Mesodermal cell (in vitro differentiated cells): ENCODE results near the gene IFNG.

Experiments
- H3K27ac ChIP-seq: 2 replicates; pipeline ENCODE4 v1.7.0; 2013; ENCODE audit warnings: mild to moderate bottlenecking, low read depth, low read length, moderate library complexity; ENCODE audit not compliant: severe bottlenecking
- H3K36me3 ChIP-seq: 2 replicates; pipeline ENCODE4 v1.7.1; 2013; ENCODE audit warnings: mild to moderate bottlenecking, low read length, moderate library complexity; ENCODE audit not compliant: control insufficient read depth, insufficient read depth
- H3K4me1 ChIP-seq: one replicate; pipeline ENCODE4 v1.7.1; 2013; ENCODE audit warnings: mild to moderate bottlenecking, low read length; ENCODE audit not compliant: insufficient read depth, control insufficient read depth, poor library complexity, severe bottlenecking
- H3K4me3 ChIP-seq: 2 replicates; pipeline ENCODE4 v1.7.0; 2013; ENCODE audit warnings: low read length, control low read depth, mild to moderate bottlenecking; ENCODE audit not compliant: insufficient read depth, poor library complexity, severe bottlenecking; ENCODE audit errors: extremely low read depth
- H3K9me3 ChIP-seq: 2 replicates; pipeline ENCODE4 v1.7.1; 2013; ENCODE audit warnings: mild to moderate bottlenecking, low read length, moderate library complexity; ENCODE audit not compliant: control insufficient read depth
- WGBS, 2 experiments: methylation state at CpG; one replicate each; pipeline ENCODE4 v1.1.5; 2013; ENCODE audit warnings: missing lambda C conversion rate in 2 of 2; ENCODE audit not compliant: insufficient coverage in 2 of 2; 5-methylcytosine and 5-hydroxymethylcytosine counted together

IFNG gene

GRCh38 chr12:68166317-68166831, 6.8 kb upstream of the IFNG start:
- WGBS, 2 experiments, result 100% methylated on average over 1 of the region's 5 CpGs; no CpG with 5 or more reads in 1 of the 2 experiments
- no peak overlapping the region for H3K27ac ChIP-seq
- peaks cover 6% of the 10 kb centered on the region for H3K4me1 ChIP-seq
- H3K36me3 ChIP-seq, result no peaks in the 10 kb centered on the region
- no peaks in the 10 kb centered on the region for H3K9me3 ChIP-seq
- H3K4me3 ChIP-seq, result no peak overlapping the region

- Histone ChIP-seq H3K9me3 (no peaks in the 10 kb centered on the region), H3K4me1 (peaks cover 6% of the 10 kb centered on the region), H3K36me3 (no peaks in the 10 kb centered on the region), H3K27ac (no peak overlapping the region), H3K4me3 (no peak overlapping the region)
- WGBS, 2 experiments, result 97 to 100% methylated on average over 4 of the region's 4 CpGs
These were observed 4.1 kb upstream of the IFNG start for GRCh38 chr12:68163560-68164081.

- Histone ChIP-seq H3K36me3 (no peaks in the 10 kb centered on the region), H3K4me1 (peaks cover 6% of the 10 kb centered on the region), H3K9me3 (no peaks in the 10 kb centered on the region), H3K27ac (no peak overlapping the region), H3K4me3 (no peak overlapping the region)
- WGBS, 2 experiments, result 76 to 100% methylated on average over 2 of the region's 2 CpGs
These were observed 2.8 kb upstream of the IFNG start for GRCh38 chr12:68162374-68162773.

- WGBS, 2 experiments, result no CpG with 5 or more reads among the region's 2 CpGs
- H3K9me3 ChIP-seq, result no peaks in the 10 kb centered on the region
- no peak overlapping the region for H3K4me3 ChIP-seq
- no peaks in the 10 kb centered on the region for H3K36me3 ChIP-seq
- no peak overlapping the region for H3K27ac ChIP-seq
- peaks cover 6% of the 10 kb centered on the region for H3K4me1 ChIP-seq
These were observed 1.1 kb downstream of the IFNG start for GRCh38 chr12:68158432-68158831.

- Histone ChIP-seq H3K9me3 (no peaks in the 10 kb centered on the region), H3K4me3 (no peak overlapping the region), H3K4me1 (peaks cover 2% of the 10 kb centered on the region), H3K36me3 (no peaks in the 10 kb centered on the region), H3K27ac (no peak overlapping the region)
- WGBS, 2 experiments, result 0 to 67% methylated on average over 1 to 3 of the region's 4 CpGs
These were observed 2.2 kb downstream of the IFNG start for GRCh38 chr12:68157380-68157779.

GRCh38 chr12:68156636-68157035, 2.9 kb downstream of the IFNG start:
- WGBS, 2 experiments, result 60% methylated on average over 1 of the region's 1 CpG; no CpG with 5 or more reads in 1 of the 2 experiments
- Histone ChIP-seq H3K4me3 (no peak overlapping the region), H3K27ac (no peak overlapping the region), H3K36me3 (no peaks in the 10 kb centered on the region), H3K4me1 (no peaks in the 10 kb centered on the region), H3K9me3 (no peaks in the 10 kb centered on the region)

- no peaks in the 10 kb centered on the region for H3K36me3 ChIP-seq
- H3K4me1 ChIP-seq, result no peaks in the 10 kb centered on the region
- no peak overlapping the region for H3K27ac ChIP-seq
- H3K4me3 ChIP-seq, result no peak overlapping the region
- WGBS, 2 experiments, result 100% methylated on average over 1 of the region's 1 CpG; no CpG with 5 or more reads in 1 of the 2 experiments
- H3K9me3 ChIP-seq, result no peaks in the 10 kb centered on the region
These were observed 4.8 kb downstream of the IFNG start for GRCh38 chr12:68154779-68155178.

GRCh38 chr12:68148261-68148951, 11.1 kb downstream of the IFNG start:
- no peaks in the 10 kb centered on the region for H3K4me1 ChIP-seq
- H3K36me3 ChIP-seq, result no peaks in the 10 kb centered on the region
- WGBS, 2 experiments, result 68 to 72% methylated on average over 4 to 5 of the region's 7 CpGs
- no peak overlapping the region for H3K4me3 ChIP-seq
- no peaks in the 10 kb centered on the region for H3K9me3 ChIP-seq
- no peak overlapping the region for H3K27ac ChIP-seq

GRCh38 chr12:68140556-68140955, 19.0 kb downstream of the IFNG start:
- Histone ChIP-seq H3K4me3 (no peak overlapping the region), H3K4me1 (no peaks in the 10 kb centered on the region), H3K27ac (no peak overlapping the region), H3K9me3 (no peaks in the 10 kb centered on the region), H3K36me3 (no peaks in the 10 kb centered on the region)

- Histone ChIP-seq H3K4me3 (no peak overlapping the region), H3K9me3 (no peaks in the 10 kb centered on the region), H3K36me3 (no peaks in the 10 kb centered on the region), H3K27ac (no peak overlapping the region), H3K4me1 (no peaks in the 10 kb centered on the region)
- WGBS, 2 experiments, result 75 to 100% methylated on average over 1 of the region's 1 CpG
These were observed 19.6 kb downstream of the IFNG start for GRCh38 chr12:68139941-68140340.

- no CpG with 5 or more reads among the region's 1 CpG for WGBS, 2 experiments
- no peaks in the 10 kb centered on the region for H3K4me1 ChIP-seq
- no peaks in the 10 kb centered on the region for H3K9me3 ChIP-seq
- no peak overlapping the region for H3K27ac ChIP-seq
- H3K36me3 ChIP-seq, result no peaks in the 10 kb centered on the region
- H3K4me3 ChIP-seq, result no peak overlapping the region
These were observed 20.5 kb downstream of the IFNG start for GRCh38 chr12:68139001-68139400.
